A549 (cell line): ENCODE measurements around the gene PDZD2. TPM values are rescaled to one million over a fixed set of nuclear protein-coding genes. Genes with fewer than 3 reads are reported as not detected.

ENCODE experiments used
- ATAC-seq, 2 experiments: fragments of 200-7000 bp in 1 of 2; fragments of >200 bp in 1 of 2; cut with Nextera tagmentation in 1 of 2; cut with Tn5 transposase in 1 of 2; 3 replicates each; pipeline versions ENCODE4 v1.8.0 to v1.9.1; 2018 to 2020; ENCODE audit warnings: mild to moderate bottlenecking in 1 of 2, moderate library complexity in 1 of 2
- CTCF ChIA-PET: fragments of 300-600 bp; sonication (Branson Sonifier 250); formaldehyde crosslinking; extraction: SDS; loops from one replicate; lab custom pipeline; 2021; ENCODE audit warnings: antibody characterized with exemption, inconsistent platforms; lab: Yijun Ruan, JAX
- POLR2A ChIA-PET: fragments of 350-600 bp; formaldehyde crosslinking; extraction: SDS; loops from one replicate; lab custom pipeline; 2021; ENCODE audit warnings: antibody characterized with exemption, inconsistent platforms; lab: Yijun Ruan, JAX
- DNase-seq, 2 experiments: peaks; one replicate each; pipeline versions ENCODE4 v3.0.0 to v3.0.0-alpha.2; 2011 to 2016; ENCODE audit warnings: low read depth in 1 of 2, low spot score in 1 of 2
- FAIRE-seq: peaks from 2 replicates; lab custom pipeline; 2011; peaks lifted over from hg19 to GRCh38; lab: Jason Lieb, UNC
- H3K27ac ChIP-seq, 2 experiments: fragments of >200 bp; sonication (Bioruptor Twin); formaldehyde crosslinking; 3 replicates each; pipeline ENCODE4 v1.5.1; 2016 to 2017
- H3K4me1 ChIP-seq: fragments of >200 bp; sonication (Bioruptor Twin); formaldehyde crosslinking; 3 replicates; pipeline ENCODE4 v1.6.1; 2016
- H3K4me2 ChIP-seq: fragments of >200 bp; sonication (Bioruptor Twin); formaldehyde crosslinking; 3 replicates; pipeline ENCODE4 v1.6.1; 2016
- H3K4me3 ChIP-seq: fragments of >200 bp; sonication (Bioruptor Twin); formaldehyde crosslinking; 3 replicates; pipeline ENCODE4 v1.5.1; 2016
- H3K9me3 ChIP-seq: fragments of >200 bp; sonication (Bioruptor Twin); formaldehyde crosslinking; 3 replicates; pipeline ENCODE4 v1.6.1; 2016
- CEBPB ChIP-seq, 2 experiments: fragments of >200 bp in 1 of 2; sonication (Bioruptor Twin) in 1 of 2; formaldehyde crosslinking in 1 of 2; IDR thresholded peaks; 2 replicates each; pipeline ENCODE4 v1.6.1; 2012 to 2016
- CTCF ChIP-seq: fragments of >200 bp; sonication (Bioruptor Twin); formaldehyde crosslinking; IDR thresholded peaks from 3 replicates; pipeline ENCODE4 v1.5.1; 2016
- EHF ChIP-seq: fragments of 250-450 bp; sonication (Bioruptor Pico); IDR thresholded peaks from 2 replicates; pipeline ENCODE4 v1.5.0; 2020; ENCODE audit warnings: mild to moderate bottlenecking
- ESRRA ChIP-seq: fragments of 150-350 bp; IDR thresholded peaks from 2 replicates; pipeline ENCODE4 v1.6.1; 2014; ENCODE audit warnings: mild to moderate bottlenecking, low read length, borderline replicate concordance
- FOXS1 ChIP-seq: fragments of 250-450 bp; sonication (Bioruptor Pico); IDR thresholded peaks from 2 replicates; pipeline ENCODE4 v1.5.0; 2020; ENCODE audit warnings: mild to moderate bottlenecking, moderate library complexity
- HEYL ChIP-seq: fragments of 250-450 bp; sonication (Bioruptor Pico); IDR thresholded peaks from 2 replicates; pipeline ENCODE4 v1.8.0; 2021; ENCODE audit warnings: mild to moderate bottlenecking, moderate library complexity
- KDM5A ChIP-seq: fragments of 200-600 bp; sonication (generic); IDR thresholded peaks from 2 replicates; pipeline ENCODE4 v1.6.1; 2016; ENCODE audit warnings: antibody characterized with exemption, mild to moderate bottlenecking
- MAFK ChIP-seq: fragments of 450-650 bp; IDR thresholded peaks from 2 replicates; pipeline ENCODE4 v1.6.1; 2014; ENCODE audit not compliant: partially characterized antibody
- PHF8 ChIP-seq: fragments of 200-600 bp; sonication (generic); IDR thresholded peaks from 2 replicates; pipeline ENCODE4 v1.6.1; 2016; ENCODE audit warnings: low read depth, mild to moderate bottlenecking, antibody characterized with exemption, moderate library complexity, borderline replicate concordance
- RAD21 ChIP-seq, 2 experiments: fragments of >200 bp in 1 of 2; sonication (Bioruptor Twin) in 1 of 2; formaldehyde crosslinking in 1 of 2; IDR thresholded peaks in 1 of 2; conservative IDR thresholded peaks in 1 of 2; 2 replicates in 1 of 2; 3 replicates in 1 of 2; pipeline ENCODE4 v1.6.1; 2012 to 2018; ENCODE audit warnings: inconsistent platforms in 1 of 2
- TFCP2L1 ChIP-seq: fragments of 250-450 bp; sonication (Bioruptor Pico); IDR thresholded peaks from 2 replicates; pipeline ENCODE4 v1.5.0; 2021; ENCODE audit warnings: mild to moderate bottlenecking
- TP53 ChIP-seq: fragments of 250-450 bp; sonication (Bioruptor Pico); IDR thresholded peaks from 2 replicates; pipeline ENCODE4 v1.5.0; 2021; ENCODE audit warnings: mild to moderate bottlenecking, moderate library complexity
- WGBS: methylation state at CpG from one replicate; pipeline ENCODE4 v1.1.6; 2017; ENCODE audit errors: missing lambda C conversion rate; 5-methylcytosine and 5-hydroxymethylcytosine counted together
- polyA plus RNA-seq, 4 experiments: library from polyadenylated mRNA; depleted of rRNA in 3 of 4; stranded (reverse); fragments of >200 nt; fragmentation: RNase III in 1 of 4; extraction: RNeasy Plus Mini Kit Qiagen cat#74134 plus additional on column Dnase treatment in 1 of 4; gene quantifications; 2 replicates in 3 of 4; 3 replicates in 1 of 4; pipeline ENCODE4 v1.2.3, GENCODE V29; 2011 to 2017
- TF ChIP-seq, protein P1 (sequence below): fragments of 250-450 bp; sonication (Bioruptor Pico); IDR thresholded peaks from 2 replicates; pipeline ENCODE4 v1.5.0; 2020; ENCODE audit warnings: low read depth, mild to moderate bottlenecking, moderate library complexity
- TF ChIP-seq, protein P2 (sequence below): fragments of 200-600 bp; sonication (generic); IDR thresholded peaks from 2 replicates; pipeline ENCODE4 v1.6.1; 2016; ENCODE audit warnings: antibody characterized with exemption, mild to moderate bottlenecking, moderate library complexity

The PDZD2 gene
- polyA plus RNA-seq, 2 of the 4 experiments (the other 2 are of a cell fraction) = 0.06 to 0.09 TPM

- TF ChIP-seq TFCP2L1 (CRISPR knock-in tag) (no peak), HEYL (no peak), CTCF (peak; percentile 45)
Measured at GRCh38 chr5:31855134-31856040, 216.5 kb downstream of the PDZD2 start (continued).

DNA sequence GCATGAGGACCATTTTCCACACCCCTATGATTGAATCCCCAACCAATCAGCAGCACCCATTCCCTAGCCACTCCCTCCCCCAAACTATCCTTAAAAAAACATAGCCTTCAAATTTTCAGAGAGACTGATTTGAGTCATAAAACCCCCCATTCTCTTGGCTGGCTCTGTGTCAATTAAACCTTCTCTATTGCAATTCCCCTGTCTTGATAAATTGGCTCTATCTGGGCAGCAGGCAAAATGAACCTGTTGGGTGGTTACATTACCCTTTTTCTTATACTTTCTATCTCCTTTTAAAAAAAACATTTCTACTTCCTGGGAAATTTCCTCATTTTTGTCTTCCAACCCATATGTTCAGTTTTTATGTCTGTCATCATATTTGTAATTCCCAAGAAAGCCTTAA is 220.2 kb downstream of the PDZD2 start:
- Histone ChIP-seq H3K4me2 (no peak overlapping the region), H3K9me3 (peaks cover 33% of the 10 kb centered on the region), H3K4me1 (0 out of 3 replicates have a peak, but pooled peaks cover 5% of the 10 kb centered on the region), H3K27ac (no peak overlapping the region), H3K4me3 (no peak overlapping the region)
- ATAC-seq = no peak
- ChIA-PET POLR2A (no interaction called here), CTCF (interaction anchor here (0.9 to 1.1 kb wide), 2 partner anchors 34 to 218 kb away, joined by 3 to 4 read pairs; no protein-coding TSS in a partner anchor)
- FAIRE-seq = no peak
- TF ChIP-seq RAD21 (conservative IDR thresholded peaks at IDR 0.05 in 1 of 2, IDR thresholded peaks at IDR 0.05 in 1 of 2) (no peak), KDM5A (peak; percentile 34; the same call in 1 of the 2 replicates), TP53 (CRISPR knock-in tag) (no peak)
- no peak for DNase-seq

DNA sequence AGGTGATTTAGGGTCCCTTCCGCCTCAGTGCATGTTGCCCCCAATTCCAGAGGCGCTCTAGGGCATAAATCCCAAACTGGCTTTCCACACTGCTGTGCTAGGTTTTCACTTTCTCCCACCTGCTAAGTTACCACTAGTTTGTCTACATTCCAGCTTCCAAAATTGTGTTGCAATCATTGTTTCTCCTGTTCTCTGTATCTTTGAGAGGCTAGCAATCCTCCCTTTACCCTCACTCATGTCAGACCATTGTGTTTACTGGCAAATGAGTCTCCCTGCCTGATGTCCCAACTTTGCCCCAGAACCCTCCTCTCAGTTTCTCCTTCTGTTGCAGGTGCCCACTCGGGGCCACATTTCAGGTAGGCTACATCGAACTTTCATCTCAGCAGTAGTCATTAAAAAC is 221.3 kb downstream of the PDZD2 start:
- FAIRE-seq (no peak), DNase-seq (no peak), ATAC-seq (no peak)
- H3K4me3 ChIP-seq = no peak overlapping the region
- no peak overlapping the region for H3K27ac ChIP-seq
- TF ChIP-seq MAFK (no peak), ESRRA (no peak), PHF8 (no peak), EHF (no peak), FOXS1 (CRISPR knock-in tag) (no peak), RAD21 (conservative IDR thresholded peaks at IDR 0.05 in 1 of 2, IDR thresholded peaks at IDR 0.05 in 1 of 2) (no peak), CEBPB (IDR thresholded peaks at IDR 0.05) (no peak)
- TF ChIP-seq, protein P1, sequence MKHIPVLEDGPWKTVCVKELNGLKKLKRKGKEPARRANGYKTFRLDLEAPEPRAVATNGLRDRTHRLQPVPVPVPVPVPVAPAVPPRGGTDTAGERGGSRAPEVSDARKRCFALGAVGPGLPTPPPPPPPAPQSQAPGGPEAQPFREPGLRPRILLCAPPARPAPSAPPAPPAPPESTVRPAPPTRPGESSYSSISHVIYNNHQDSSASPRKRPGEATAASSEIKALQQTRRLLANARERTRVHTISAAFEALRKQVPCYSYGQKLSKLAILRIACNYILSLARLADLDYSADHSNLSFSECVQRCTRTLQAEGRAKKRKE (CRISPR knock-in tag) = no peak
- TF ChIP-seq, protein P2, sequence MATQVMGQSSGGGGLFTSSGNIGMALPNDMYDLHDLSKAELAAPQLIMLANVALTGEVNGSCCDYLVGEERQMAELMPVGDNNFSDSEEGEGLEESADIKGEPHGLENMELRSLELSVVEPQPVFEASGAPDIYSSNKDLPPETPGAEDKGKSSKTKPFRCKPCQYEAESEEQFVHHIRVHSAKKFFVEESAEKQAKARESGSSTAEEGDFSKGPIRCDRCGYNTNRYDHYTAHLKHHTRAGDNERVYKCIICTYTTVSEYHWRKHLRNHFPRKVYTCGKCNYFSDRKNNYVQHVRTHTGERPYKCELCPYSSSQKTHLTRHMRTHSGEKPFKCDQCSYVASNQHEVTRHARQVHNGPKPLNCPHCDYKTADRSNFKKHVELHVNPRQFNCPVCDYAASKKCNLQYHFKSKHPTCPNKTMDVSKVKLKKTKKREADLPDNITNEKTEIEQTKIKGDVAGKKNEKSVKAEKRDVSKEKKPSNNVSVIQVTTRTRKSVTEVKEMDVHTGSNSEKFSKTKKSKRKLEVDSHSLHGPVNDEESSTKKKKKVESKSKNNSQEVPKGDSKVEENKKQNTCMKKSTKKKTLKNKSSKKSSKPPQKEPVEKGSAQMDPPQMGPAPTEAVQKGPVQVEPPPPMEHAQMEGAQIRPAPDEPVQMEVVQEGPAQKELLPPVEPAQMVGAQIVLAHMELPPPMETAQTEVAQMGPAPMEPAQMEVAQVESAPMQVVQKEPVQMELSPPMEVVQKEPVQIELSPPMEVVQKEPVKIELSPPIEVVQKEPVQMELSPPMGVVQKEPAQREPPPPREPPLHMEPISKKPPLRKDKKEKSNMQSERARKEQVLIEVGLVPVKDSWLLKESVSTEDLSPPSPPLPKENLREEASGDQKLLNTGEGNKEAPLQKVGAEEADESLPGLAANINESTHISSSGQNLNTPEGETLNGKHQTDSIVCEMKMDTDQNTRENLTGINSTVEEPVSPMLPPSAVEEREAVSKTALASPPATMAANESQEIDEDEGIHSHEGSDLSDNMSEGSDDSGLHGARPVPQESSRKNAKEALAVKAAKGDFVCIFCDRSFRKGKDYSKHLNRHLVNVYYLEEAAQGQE = no peak
- WGBS = 40% methylated on average over 4 of the region's 4 CpGs
- H3K4me2 ChIP-seq = no peak overlapping the region
- CTCF ChIA-PET = no interaction called here
- peaks cover 33% of the 10 kb centered on the region for H3K9me3 ChIP-seq
- POLR2A ChIA-PET = no interaction called here
- no peaks in the 10 kb centered on the region for H3K4me1 ChIP-seq
